GM12878 (cell line): ENCODE results near the gene ZIC1. TPM values are rescaled to one million over a fixed set of nuclear protein-coding genes. Genes with fewer than 3 reads are reported as not detected.

Experiments
- ATAC-seq: fragments of 200-7000 bp; cut with Tn5 transposase; 3 replicates; pipeline ENCODE4 v1.9.1; 2020; ENCODE audit warnings: mild to moderate bottlenecking, moderate library complexity
- BruUV-seq: library from RNA; stranded (reverse); fragments of 400-500 nt; replicated peaks from 2 replicates; lab custom pipeline; 2021; lab: Mats Ljungman, UMichigan
- CTCF ChIA-PET: fragments of 300-600 bp; sonication (Branson Sonifier 250); formaldehyde crosslinking; extraction: SDS; loops from one replicate; lab custom pipeline; 2021; ENCODE audit warnings: inconsistent platforms; lab: Yijun Ruan, JAX
- POLR2A ChIA-PET: fragments of 350-600 bp; formaldehyde crosslinking; extraction: SDS; loops from one replicate; lab custom pipeline; 2021; ENCODE audit warnings: inconsistent platforms; lab: Charles Lee
- RAD21 ChIA-PET: fragments of 300-600 bp; sonication (Branson Sonifier 250); formaldehyde crosslinking; loops from one replicate; lab custom pipeline; 2023; ENCODE audit warnings: antibody characterized with exemption; ENCODE audit not compliant: unreplicated experiment; lab: Charles Lee
- SMC1A ChIA-PET: fragments of 300-600 bp; sonication (Branson Sonifier 250); formaldehyde crosslinking; loops from one replicate; lab custom pipeline; 2023; ENCODE audit not compliant: unreplicated experiment, uncharacterized antibody; lab: Charles Lee
- DNase-seq: peaks from one replicate; pipeline ENCODE4 v3.0.0-alpha.2; 2011; ENCODE audit warnings: low read depth, low spot score
- FAIRE-seq: peaks from 3 replicates; lab custom pipeline; 2011; peaks lifted over from hg19 to GRCh38; lab: Jason Lieb, UNC
- H2AFZ ChIP-seq: 2 replicates; pipeline ENCODE4 v1.6.0; 2011; ENCODE audit warnings: low read depth, low read length, control low read depth; ENCODE audit not compliant: control insufficient read depth
- H3K27ac ChIP-seq: 2 replicates; pipeline ENCODE4 v1.5.1; 2011; ENCODE audit warnings: control low read depth; ENCODE audit not compliant: control insufficient read depth, insufficient read depth
- H3K27me3 ChIP-seq, 2 experiments: replicated peaks in 1 of 2; 2 replicates each; pipeline versions ENCODE4 v1.6.0 to v1.6.1; 2011; ENCODE audit warnings: low read length in 1 of 2; ENCODE audit not compliant: control insufficient read depth in 2 of 2, insufficient read depth in 2 of 2
- H3K36me3 ChIP-seq, 2 experiments: 2 replicates each; pipeline ENCODE4 v1.5.1; 2011; ENCODE audit warnings: low read length in 1 of 2; ENCODE audit not compliant: control insufficient read depth in 2 of 2, insufficient read depth in 2 of 2
- H3K4me1 ChIP-seq: 2 replicates; pipeline ENCODE4 v1.6.1; 2011; ENCODE audit warnings: mild to moderate bottlenecking, low read length, moderate library complexity, mixed read lengths; ENCODE audit not compliant: control insufficient read depth, insufficient read depth
- H3K4me2 ChIP-seq: 2 replicates; pipeline ENCODE4 v1.6.0; 2011; ENCODE audit warnings: control low read depth; ENCODE audit not compliant: control insufficient read depth, insufficient read depth
- H3K4me3 ChIP-seq: fragments of 200-600 bp; sonication (generic); 2 replicates; pipeline ENCODE4 v1.5.1; 2016
- H3K79me2 ChIP-seq: 2 replicates; pipeline ENCODE4 v1.6.0; 2011; ENCODE audit warnings: low read length; ENCODE audit not compliant: control insufficient read depth, insufficient read depth
- H3K9ac ChIP-seq: 2 replicates; pipeline ENCODE4 v1.8.0; 2011; ENCODE audit warnings: low read length, control low read depth, mixed read lengths; ENCODE audit not compliant: control insufficient read depth, insufficient read depth
- H3K9me3 ChIP-seq: replicated peaks from 3 replicates; pipeline ENCODE4 v1.5.1; 2011; ENCODE audit warnings: mild to moderate bottlenecking, low read length; ENCODE audit not compliant: control insufficient read depth, insufficient read depth
- H4K20me1 ChIP-seq: 2 replicates; pipeline ENCODE4 v1.6.0; 2011; ENCODE audit not compliant: control insufficient read depth, insufficient read depth
- ASH2L ChIP-seq: fragments of 300-600, 200-600 bp; sonication (generic); IDR thresholded peaks from 2 replicates; pipeline ENCODE4 v1.6.1; 2017; ENCODE audit warnings: low read depth, mild to moderate bottlenecking, borderline replicate concordance
- CHD1 ChIP-seq: IDR thresholded peaks from 2 replicates; pipeline ENCODE4 v1.6.1; 2012; ENCODE audit warnings: low read depth, low read length, improper control_type of control experiment
- CHD2 ChIP-seq: IDR thresholded peaks from 2 replicates; pipeline ENCODE4 v1.6.1; 2011; ENCODE audit warnings: low read depth, low read length, improper control_type of control experiment, borderline replicate concordance
- EGR1 ChIP-seq, 2 experiments: IDR thresholded peaks; 1 replicate in 1 of 2; 2 replicates in 1 of 2; pipeline ENCODE4 v1.6.1; 2011 to 2012; ENCODE audit warnings: low read depth in 2 of 2, low read length in 2 of 2, borderline replicate concordance in 1 of 2, mild to moderate bottlenecking in 1 of 2, moderate library complexity in 1 of 2
- GABPA ChIP-seq: IDR thresholded peaks from 2 replicates; pipeline ENCODE4 v1.6.1; 2014; ENCODE audit warnings: antibody characterized with exemption, low read depth, mild to moderate bottlenecking, inconsistent platforms
- LARP7 ChIP-seq: fragments of 450-650 bp; IDR thresholded peaks from 2 replicates; pipeline ENCODE4 v1.6.1; 2017; ENCODE audit warnings: mild to moderate bottlenecking
- MAX ChIP-seq: IDR thresholded peaks from 2 replicates; pipeline ENCODE4 v1.6.1; 2012; ENCODE audit warnings: low read depth, low read length, improper control_type of control experiment
- MTA2 ChIP-seq: fragments of 450-650 bp; IDR thresholded peaks from 2 replicates; pipeline ENCODE4 v1.6.1; 2016; ENCODE audit warnings: low read depth, mild to moderate bottlenecking, moderate library complexity
- NFIC ChIP-seq: IDR thresholded peaks from 2 replicates; pipeline ENCODE4 v1.6.1; 2012; ENCODE audit warnings: low read depth, mild to moderate bottlenecking, inconsistent platforms, low read length, moderate library complexity
- RCOR1 ChIP-seq: conservative IDR thresholded peaks from 2 replicates; pipeline ENCODE4 v1.6.1; 2012; ENCODE audit warnings: low read depth, low read length, improper control_type of control experiment
- SRF ChIP-seq, 2 experiments: IDR thresholded peaks; 2 replicates each; pipeline ENCODE4 v1.6.1; 2011; ENCODE audit warnings: low read depth in 2 of 2, low read length in 2 of 2, mild to moderate bottlenecking in 1 of 2, moderate library complexity in 1 of 2
- STAT1 ChIP-seq: fragments of 450-650 bp; conservative IDR thresholded peaks from 2 replicates; pipeline ENCODE4 v1.6.1; 2014; ENCODE audit warnings: antibody characterized with exemption, mild to moderate bottlenecking
- ZBTB33 ChIP-seq: fragments of 450-650 bp; IDR thresholded peaks from 2 replicates; pipeline ENCODE4 v1.6.1; 2017; ENCODE audit warnings: mild to moderate bottlenecking
- WGBS: methylation state at CpG from one replicate; pipeline ENCODE4 v1.1.6; 2016; ENCODE audit warnings: low lambda C conversion rate; ENCODE audit not compliant: insufficient replicate concordance, insufficient coverage; ENCODE audit errors: missing lambda C conversion rate; 5-methylcytosine and 5-hydroxymethylcytosine counted together
- in situ Hi-C: fragments of 300-500 bp; cut with MboI; formaldehyde crosslinking; loops from 9 replicates; pipeline ENCODE4 v1.14.3; 2018; ENCODE audit warnings: mixed read lengths
- intact Hi-C: fragments of 100-400 bp; cut with micrococcal nuclease; formaldehyde crosslinking; loops from one replicate; pipeline ENCODE4 v1.14.2; 2022; ENCODE audit not compliant: unreplicated experiment
- polyA plus RNA-seq, 11 experiments: library from polyadenylated mRNA; depleted of rRNA in 4 of 11; unstranded in 6 of 11; stranded (reverse) in 5 of 11; fragments of >200 nt; fragmentation: Nextera tagmentation in 4 of 11; fragmentation: Illumina TruSeq in 1 of 11; extraction: Ambion mirVana in 4 of 11; extraction: Trizol in 1 of 11; gene quantifications; 1 replicate in 1 of 11; 2 replicates in 10 of 11; pipeline versions ENCODE4 v1.2.1 to v1.2.3, GENCODE V29; 2011 to 2016; ENCODE audit warnings: inconsistent platforms in 2 of 11, missing spikeins in 2 of 11, low read depth in 1 of 11
- total RNA-seq, 4 experiments: library from RNA; depleted of rRNA in 3 of 4; stranded (reverse); fragments of >200 nt in 3 of 4; fragmentation: Illumina TruSeq in 1 of 4; extraction: Trizol in 1 of 4; gene quantifications; 2 replicates each; pipeline versions ENCODE4 v1.2.1 to v1.2.3, GENCODE V29; 2013 to 2021
- TF ChIP-seq, protein P1 (sequence below): fragments of 450-650 bp; conservative IDR thresholded peaks from 2 replicates; pipeline ENCODE4 v1.6.1; 2017; ENCODE audit warnings: mild to moderate bottlenecking, moderate library complexity

The ZIC1 gene
- total and polyA plus RNA-seq, 10 of the 15 experiments (the other 5 are each of a cell fraction or from before 2014, with no cell fraction given): not detected

DNA sequence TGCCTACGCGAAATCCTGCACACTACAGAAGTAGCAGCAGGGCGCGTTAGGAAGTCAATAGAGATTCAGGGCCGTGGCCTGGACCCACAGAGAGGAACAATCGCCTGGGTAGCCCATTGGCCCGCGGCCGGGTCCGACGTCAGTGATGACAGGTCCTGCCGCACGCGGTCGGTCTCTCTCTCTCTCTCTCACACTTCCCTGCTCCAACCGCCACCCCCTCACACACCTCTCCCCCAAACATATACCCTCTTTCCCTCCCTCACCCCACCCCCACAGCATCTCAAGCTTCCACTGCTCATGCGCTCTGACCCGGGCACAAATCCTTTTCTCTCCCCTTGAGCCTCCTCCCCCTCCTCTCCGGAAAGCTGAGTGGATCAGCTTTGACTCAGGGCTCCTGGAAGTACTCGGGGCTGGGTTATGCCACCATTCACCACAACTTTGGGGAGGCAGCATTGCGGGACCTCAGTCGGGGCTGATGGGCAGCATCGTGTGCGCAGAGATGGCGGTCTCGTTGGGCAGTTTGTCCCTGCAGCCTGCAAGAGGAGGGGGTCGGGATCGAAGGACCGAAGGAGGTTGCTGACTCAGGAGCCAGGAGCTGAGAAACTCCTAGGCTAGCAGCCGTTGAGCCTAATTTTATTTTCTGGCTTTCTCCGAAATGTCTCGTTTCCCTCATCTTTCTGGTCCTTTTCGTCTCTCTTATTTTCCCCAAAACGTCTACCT, 11.8 kb upstream of the ZIC1 start:
- Histone ChIP-seq H3K4me2 (no peak overlapping the region), H3K79me2 (no peaks in the 10 kb centered on the region), H3K27me3 (peaks cover 2 to 11% of the 10 kb centered on the region in 2 experiments), H3K36me3 (no peaks in the 10 kb centered on the region), H3K4me3 (no peak overlapping the region), H2AFZ (no peak overlapping the region), H3K4me1 (no peaks in the 10 kb centered on the region), H4K20me1 (no peaks in the 10 kb centered on the region), H3K9ac (no peak overlapping the region), H3K27ac (no peak overlapping the region), H3K9me3 (peaks cover 4% of the 10 kb centered on the region; the same call in 2 of the 3 replicates)
- ATAC-seq (no peak), DNase-seq (no peak), FAIRE-seq (no peak)
- POLR2A ChIA-PET: no interaction called here
- SMC1A ChIA-PET: interaction anchor here (0.8 kb wide), 1 partner anchor 14 kb away, joined by 3 read pairs; no protein-coding TSS in a partner anchor
- RAD21 ChIA-PET: no interaction called here
- CTCF ChIA-PET: no interaction called here
- 46% methylated on average over 25 of the region's 34 CpGs for WGBS
- TF ChIP-seq NFIC (no peak), ZBTB33 (no peak), CHD2 (no peak), SRF (IDR thresholded peaks at IDR 0.05; ENCODE audit: low read depth in 2 of 2, low read length in 2 of 2) (no peak), CHD1 (no peak), EGR1 (IDR thresholded peaks at IDR 0.05; ENCODE audit: borderline replicate concordance in 1 of 2, low read depth in 2 of 2, low read length in 2 of 2) (no peak), MTA2 (no peak), ASH2L (no peak), MAX (no peak), GABPA (no peak), RCOR1 (no peak), LARP7 (no peak), STAT1 (no peak)
- TF ChIP-seq, protein P1, sequence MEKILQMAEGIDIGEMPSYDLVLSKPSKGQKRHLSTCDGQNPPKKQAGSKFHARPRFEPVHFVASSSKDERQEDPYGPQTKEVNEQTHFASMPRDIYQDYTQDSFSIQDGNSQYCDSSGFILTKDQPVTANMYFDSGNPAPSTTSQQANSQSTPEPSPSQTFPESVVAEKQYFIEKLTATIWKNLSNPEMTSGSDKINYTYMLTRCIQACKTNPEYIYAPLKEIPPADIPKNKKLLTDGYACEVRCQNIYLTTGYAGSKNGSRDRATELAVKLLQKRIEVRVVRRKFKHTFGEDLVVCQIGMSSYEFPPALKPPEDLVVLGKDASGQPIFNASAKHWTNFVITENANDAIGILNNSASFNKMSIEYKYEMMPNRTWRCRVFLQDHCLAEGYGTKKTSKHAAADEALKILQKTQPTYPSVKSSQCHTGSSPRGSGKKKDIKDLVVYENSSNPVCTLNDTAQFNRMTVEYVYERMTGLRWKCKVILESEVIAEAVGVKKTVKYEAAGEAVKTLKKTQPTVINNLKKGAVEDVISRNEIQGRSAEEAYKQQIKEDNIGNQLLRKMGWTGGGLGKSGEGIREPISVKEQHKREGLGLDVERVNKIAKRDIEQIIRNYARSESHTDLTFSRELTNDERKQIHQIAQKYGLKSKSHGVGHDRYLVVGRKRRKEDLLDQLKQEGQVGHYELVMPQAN: no peak
- intact Hi-C loops: no loop called here
- BruUV-seq: no TSS peak
- in situ Hi-C loops: no loop called here
